Measurements from ENCODE around the gene UQCC5.

The UQCC5 gene

DNA sequence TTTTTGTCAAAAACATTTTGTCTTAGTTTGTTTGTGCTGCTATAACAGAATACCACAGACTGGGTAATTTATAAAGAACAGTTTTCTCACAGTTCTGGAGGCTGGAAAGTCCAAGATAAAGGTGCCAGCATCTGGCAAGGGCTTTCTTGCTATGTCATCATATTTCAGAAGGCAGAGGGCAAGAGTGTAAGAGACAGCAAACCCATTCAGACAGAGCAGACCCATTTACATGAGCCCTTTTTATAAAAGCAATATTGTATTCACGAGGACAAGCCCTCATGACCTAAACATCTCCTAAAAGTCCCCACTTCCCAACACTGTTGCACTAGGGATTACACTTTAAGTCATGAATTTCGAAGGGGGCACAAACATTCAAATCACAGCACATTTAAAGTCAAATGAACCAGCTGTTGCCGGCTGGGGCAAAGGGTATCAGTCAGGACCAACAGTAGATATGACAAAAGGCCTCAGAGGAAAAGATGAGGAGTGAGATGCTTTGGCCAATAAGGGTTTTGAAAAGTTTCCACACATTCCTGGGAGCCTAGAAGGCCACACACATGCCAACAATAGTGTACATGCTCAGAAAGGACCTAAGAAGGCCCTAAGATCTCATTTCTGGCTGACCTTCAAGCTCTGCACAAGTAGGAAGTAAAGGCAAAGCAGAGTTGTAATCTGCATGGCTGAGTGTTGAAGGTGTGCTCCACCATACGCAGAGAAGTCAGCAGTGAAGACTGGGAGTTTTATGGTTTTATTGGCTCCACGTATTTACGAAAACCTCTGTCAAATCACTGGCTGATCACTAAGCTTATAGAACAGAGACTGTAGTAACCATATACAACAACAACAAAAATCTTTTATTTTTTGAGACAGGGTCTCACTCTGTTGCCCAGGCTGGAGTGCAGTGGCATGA lies 37.9 kb downstream of the UQCC5 start:
- no peak for DNase-seq
